NCI-H1436 treated with DMSO at 0.1 percent for 48 hours (cell line): ENCODE measurements around the gene MAGI2.

Experiments used
- DNase-seq: peaks from one replicate; lab custom pipeline; 2025; lab: John Stamatoyannopoulos, UW

MAGI2 gene

DNA sequence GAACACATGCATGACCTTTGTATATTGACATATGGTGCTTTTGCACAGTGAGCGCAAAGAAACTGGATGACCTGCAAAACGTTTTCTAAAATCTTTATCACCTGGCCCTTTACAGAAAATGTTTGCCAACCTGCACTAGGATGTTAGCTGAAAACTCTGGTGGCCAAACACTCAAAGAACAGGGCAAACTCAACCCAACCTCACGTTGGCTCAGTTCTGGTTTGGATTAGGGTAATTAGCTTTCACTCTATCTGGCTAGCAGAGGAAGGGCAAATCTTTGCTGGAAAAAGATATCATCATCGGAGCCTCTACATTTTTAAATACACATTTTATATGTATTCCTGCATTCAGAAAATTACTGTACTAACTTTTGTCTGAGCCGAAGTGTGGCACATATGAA, 966.0 kb downstream of the MAGI2 start:
- no peak for DNase-seq

- DNase-seq, result no peak
These were observed 974.1 kb downstream of the MAGI2 start for GRCh38 chr7:78479348-78479747.

GRCh38 chr7:78476851-78477405, 976.5 kb downstream of the MAGI2 start:
- DNase-seq, result no peak

DNA sequence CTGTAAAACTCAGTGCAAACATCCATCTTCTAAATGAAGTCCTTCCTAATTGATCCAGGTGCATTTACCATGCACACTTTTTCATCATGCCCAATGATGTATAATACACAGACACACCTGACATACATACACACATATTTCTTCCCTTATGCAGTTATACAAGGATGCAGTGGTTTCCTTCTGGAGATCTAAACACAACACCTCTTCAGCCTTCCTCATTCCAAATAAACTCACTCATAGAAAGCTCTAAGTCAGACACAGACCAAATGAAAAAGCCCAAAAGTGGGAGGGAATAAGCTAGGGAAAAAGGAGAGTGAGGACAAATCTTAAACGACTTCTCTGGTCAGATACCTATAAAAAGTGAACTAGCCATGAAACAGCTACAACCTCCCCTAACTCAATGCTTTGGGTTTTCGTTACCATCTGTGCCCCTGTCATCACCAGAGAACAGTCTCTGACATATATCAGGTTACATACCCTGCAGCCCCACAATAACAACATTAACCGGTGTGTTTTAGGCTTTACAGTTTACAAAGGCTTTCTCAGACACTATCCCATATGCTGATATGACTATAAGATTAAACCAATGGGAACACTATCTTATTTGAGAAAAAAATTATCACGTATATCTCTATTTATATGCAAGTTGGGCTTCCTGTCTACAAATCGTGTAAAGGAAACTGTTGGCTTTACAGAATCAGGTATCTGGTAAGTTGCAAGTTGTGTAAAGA, 979.7 kb downstream of the MAGI2 start:
- DNase-seq, result no peak

- no peak for DNase-seq
These were observed 980.4 kb downstream of the MAGI2 start for GRCh38 chr7:78473021-78473420.

DNA sequence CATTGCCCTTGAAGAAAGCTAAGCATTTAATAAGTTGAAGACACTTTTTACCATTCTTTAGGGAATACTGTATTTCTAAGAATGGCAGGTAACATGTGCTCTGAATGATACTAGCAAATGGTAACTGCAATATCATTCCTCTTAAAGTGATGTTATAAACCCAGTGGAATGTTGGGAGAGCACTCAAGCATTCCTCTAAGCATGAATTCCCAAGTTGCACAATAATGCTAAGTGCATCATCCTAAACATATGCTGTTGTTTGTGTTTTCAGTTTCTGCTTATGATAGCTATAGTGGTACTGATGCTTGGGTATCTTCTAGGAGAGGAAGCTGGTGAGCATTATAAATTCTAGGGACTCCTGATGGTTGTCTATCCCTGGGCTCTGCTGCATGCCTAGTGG, 980.9 kb downstream of the MAGI2 start:
- no peak for DNase-seq

DNA sequence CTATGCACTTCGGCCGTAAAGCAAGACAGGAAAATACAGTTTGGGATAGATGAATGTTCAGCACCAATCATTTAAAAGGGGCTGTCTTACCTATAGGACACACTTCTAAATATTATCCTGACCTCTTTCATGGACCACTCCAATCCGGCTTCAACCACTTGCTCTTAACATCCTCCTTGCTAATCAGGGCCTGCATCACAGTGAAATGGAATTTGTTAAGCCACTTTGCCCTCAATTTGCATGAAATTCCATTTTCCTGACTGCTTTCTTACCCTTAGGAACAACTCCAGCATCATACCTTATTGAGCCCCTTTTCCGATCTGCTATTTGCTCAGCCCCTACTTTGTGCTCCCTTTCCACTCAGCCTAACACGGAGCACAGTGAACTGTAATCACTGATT, 987.6 kb downstream of the MAGI2 start:
- DNase-seq, result no peak

DNA sequence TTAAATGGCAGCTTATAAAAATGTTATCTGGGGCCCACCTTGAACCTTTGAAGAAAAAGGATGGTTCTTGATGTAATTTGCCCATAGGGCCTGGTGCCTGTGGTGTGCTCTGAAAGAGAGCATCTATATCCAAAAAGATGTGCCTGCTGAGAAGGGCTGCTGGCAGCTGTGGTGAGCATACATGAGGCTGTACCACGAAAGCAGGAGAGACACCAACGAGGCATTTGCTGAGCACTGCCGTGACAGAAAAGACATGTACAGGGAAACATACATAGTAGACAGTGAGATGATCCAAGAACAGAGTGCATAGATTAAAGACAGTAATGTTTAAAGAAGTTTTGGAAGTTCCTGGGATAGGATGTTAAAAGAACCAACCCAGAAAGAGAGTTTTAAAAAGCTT, 990.4 kb downstream of the MAGI2 start:
- DNase-seq, result no peak

- no peak for DNase-seq
These were observed 1002.8 kb downstream of the MAGI2 start for GRCh38 chr7:78450706-78451105.

- no peak for DNase-seq
These were observed 1004.6 kb downstream of the MAGI2 start for GRCh38 chr7:78448911-78449310.

GRCh38 chr7:78444267-78444666, 1009.2 kb downstream of the MAGI2 start:
- no peak for DNase-seq

DNA sequence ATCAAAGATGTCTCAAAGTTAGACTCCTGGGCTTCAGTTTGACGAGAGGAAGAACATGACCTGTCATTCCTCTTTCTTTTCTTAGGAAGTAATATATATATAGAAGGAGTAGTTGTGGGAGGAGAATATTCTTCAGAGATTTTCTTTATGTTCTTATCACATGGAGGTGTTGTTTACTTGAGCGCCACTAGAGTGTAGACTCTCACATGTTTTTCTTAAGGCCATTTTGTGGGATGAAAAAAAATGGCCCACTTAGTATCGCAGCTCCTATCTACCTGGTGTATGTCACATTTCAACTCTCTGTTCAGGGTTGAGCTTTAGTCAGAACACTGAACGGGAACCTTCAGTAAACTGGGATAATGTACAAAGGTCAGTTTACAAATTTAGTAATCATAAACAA, 1009.7 kb downstream of the MAGI2 start:
- DNase-seq, result no peak

DNA sequence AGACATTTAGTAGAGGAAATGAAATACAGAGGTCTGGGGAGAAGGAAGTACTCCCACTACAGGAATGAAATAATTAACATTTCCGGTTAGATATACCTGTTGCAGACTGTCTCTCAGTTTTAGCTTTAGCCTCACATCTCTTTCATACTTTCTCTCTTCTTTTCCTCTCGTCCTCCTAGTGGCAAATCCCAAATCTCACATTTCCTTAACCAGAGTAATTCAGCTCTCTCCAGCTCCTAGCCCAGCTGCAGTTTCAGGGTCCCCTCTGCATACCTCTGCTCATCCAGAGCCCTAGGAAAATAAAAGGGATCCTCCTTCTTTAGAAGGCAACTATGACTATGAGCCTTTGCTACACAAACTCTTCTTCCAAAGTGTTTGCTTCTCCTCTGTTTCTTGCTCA, 1011.7 kb downstream of the MAGI2 start:
- DNase-seq, result no peak

DNA sequence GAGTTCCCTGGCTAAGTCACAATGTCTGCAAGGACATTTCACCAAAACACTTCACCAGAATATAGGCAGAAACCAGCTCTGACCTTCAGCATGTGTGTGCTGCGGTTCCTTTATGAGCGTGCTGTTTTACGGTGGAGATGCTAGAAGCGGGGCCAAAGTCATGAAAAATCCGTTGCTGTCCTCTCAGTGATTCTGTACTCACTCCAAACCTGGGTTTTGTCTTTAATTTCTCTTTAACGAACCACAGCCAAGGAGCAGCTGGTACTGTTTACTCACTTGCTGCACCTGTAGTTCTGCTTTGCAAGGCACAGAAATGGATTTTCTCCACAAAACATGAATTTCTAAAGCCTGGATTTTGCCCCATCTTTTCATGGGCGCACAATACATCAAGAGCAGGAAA, 1015.0 kb downstream of the MAGI2 start:
- DNase-seq, result no peak

DNA sequence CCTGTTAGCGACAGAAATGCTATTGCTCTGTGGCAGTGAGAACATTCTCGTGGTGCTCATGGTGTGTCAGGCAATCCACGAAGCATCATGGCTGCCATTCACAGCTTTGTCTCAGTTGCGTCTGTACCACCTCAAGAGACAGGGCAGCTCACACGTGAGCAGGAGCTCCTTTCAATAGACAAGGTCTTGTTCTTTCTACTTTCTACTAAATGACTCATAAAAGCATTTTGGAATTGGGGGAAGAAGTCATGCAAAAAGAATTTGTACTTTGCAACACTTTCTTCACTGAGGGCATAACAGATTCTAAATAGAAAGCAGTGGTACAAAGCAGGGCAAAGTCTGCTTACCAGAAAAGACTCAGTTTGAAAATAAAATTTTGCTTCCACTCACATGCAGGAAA, 1016.3 kb downstream of the MAGI2 start:
- DNase-seq, result no peak

DNA sequence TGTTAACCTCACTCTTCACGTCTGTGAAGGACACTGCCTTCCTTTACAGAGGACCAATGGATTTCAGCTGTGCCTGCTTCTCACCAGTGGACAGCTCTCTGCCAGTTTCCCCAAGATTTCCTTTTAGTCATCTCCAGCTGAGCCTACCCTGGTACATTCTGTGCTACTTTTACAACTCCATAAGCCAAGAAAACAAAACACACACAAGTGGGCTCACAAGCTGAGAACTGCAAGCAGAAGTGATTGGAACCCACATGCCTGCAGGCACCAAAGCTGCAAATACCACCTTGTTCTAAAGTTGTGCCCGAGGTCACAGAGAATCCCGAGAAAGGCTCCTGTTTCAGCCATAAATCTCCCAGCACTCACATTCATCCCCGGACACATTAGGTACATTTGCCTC, 1018.1 kb downstream of the MAGI2 start:
- DNase-seq, result no peak

DNA sequence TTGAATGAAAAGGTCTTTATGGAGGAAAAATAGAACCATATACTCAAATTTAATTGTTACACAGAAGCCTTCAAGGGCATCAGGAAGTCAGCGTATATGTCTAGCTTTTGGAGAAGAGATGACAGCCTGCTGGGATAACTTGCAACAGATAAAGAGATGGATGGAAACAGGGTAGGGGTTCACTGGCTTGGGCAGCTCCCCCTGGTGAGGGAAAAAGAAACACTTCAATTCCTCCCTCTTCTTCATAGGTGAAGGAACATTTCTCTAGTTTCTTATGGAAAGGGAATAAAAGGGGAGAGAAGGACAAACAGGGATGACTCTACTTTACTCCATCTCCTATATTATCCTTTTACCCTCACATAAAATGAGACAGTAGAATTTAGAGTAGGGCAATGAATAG, 1019.2 kb downstream of the MAGI2 start:
- no peak for DNase-seq

DNA sequence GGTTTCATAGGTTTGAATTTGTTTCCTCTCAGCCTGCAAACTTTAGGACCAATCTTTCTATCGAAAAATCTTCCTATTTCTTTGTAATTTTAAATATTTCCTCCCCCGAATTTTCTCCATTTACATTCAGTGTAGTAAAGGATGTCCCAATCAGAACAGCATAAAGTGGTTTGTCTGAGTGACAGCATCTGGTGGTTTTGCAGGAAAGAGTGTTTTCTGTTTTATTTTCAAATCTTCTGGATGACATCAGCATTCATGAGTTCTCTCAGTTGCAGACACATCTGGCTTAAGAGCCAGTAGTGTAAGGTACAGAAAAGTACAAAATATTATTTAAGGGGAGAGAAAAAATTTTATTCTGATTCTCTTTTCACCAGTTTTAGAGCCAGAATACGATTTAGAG, 1020.0 kb downstream of the MAGI2 start:
- DNase-seq, result no peak

DNA sequence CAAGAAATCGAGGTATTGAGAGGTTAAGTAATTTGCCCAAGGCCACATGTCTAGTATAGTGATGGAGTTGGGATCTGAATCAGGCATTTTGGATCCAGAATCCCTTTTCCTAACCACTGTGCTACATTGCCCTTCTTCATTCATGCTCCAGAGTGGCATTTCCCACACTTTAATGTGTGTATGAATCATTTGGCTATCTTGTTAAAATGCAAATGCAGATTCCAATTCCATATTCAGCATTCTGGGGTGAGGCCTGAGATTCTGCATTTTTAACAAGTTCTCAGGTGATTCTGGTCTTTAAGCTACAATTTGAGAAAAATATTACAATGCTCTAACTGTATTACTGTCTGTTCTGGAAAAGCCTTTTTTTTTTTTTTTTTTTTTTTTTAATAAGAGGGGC, 1023.6 kb downstream of the MAGI2 start:
- DNase-seq, result no peak

- no peak for DNase-seq
These were observed 1026.3 kb downstream of the MAGI2 start for GRCh38 chr7:78427209-78427608.

GRCh38 chr7:78420001-78420400, 1033.5 kb downstream of the MAGI2 start:
- DNase-seq, result no peak

DNA sequence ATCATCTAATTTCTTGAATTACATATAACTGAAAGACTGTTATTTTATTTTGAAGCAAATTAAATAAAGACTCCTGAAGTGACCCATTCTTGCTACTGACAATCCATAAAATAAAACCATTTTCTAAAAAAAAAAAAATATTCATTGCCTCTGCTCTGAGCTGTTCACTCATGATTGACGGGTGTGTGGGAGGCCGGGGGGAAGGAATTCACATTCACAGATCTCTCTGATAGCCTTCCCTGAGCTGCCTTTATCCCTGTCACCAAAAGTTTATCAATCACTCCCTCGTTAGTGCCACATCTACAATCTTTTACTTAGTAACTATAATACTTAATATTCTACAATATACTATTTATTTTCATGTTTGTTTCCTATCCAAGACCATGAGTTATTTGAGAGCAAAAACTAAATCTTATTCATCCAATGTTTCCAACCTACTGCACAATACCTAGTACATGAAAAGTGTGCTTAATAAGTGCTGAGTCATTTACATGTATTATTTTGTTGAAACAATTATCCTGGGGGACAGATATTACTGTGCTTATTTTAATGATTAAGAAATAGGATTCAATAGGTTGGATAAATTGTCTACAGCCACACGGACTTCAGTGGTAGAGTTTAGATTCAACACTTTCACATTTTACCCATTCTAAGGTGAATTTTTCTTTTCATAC, 1036.2 kb downstream of the MAGI2 start:
- DNase-seq, result no peak

GRCh38 chr7:78413568-78413967, 1039.9 kb downstream of the MAGI2 start:
- DNase-seq, result no peak
